H1 (cell line): ENCODE measurements around the gene BBS4. TPM values are rescaled to one million over a fixed set of nuclear protein-coding genes. Genes with fewer than 3 reads are reported as not detected.

Experiments used
- CTCF ChIA-PET: fragments of 300-600 bp; sonication (Branson Sonifier 250); formaldehyde crosslinking; loops from one replicate; lab custom pipeline; 2021; ENCODE audit not compliant: partially characterized antibody; lab: Charles Lee
- POLR2A ChIA-PET: fragments of 300-600 bp; sonication (Branson Sonifier 250); formaldehyde crosslinking; loops from one replicate; lab custom pipeline; 2021; ENCODE audit warnings: inconsistent platforms; ENCODE audit not compliant: partially characterized antibody; lab: Charles Lee
- DNase-seq, 2 experiments: peaks; one replicate each; pipeline versions ENCODE4 v3.0.0 to v3.0.0-alpha.2; 2010 to 2022; ENCODE audit warnings: low spot score in 2 of 2, low read depth in 1 of 2, mixed read lengths in 1 of 2
- FAIRE-seq: peaks from 2 replicates; lab custom pipeline; 2011; peaks lifted over from hg19 to GRCh38; lab: Jason Lieb, UNC
- H2AFZ ChIP-seq: 2 replicates; pipeline ENCODE4 v1.8.1; 2012; ENCODE audit warnings: low read length, inconsistent platforms
- H2AK5ac ChIP-seq: 2 replicates; pipeline ENCODE4 v1.6.1; 2013; ENCODE audit warnings: low read depth, low read length
- H2BK120ac ChIP-seq: replicated peaks from 2 replicates; pipeline ENCODE3; 2013; ENCODE audit warnings: low read depth, low read length, inconsistent platforms
- H2BK12ac ChIP-seq: 2 replicates; pipeline ENCODE4 v1.6.1; 2013; ENCODE audit warnings: low read depth, low read length
- H2BK15ac ChIP-seq: 2 replicates; pipeline ENCODE4 v1.6.1; 2013; ENCODE audit warnings: low read length
- H2BK20ac ChIP-seq: 2 replicates; pipeline ENCODE4 v1.6.1; 2013; ENCODE audit warnings: low read length
- H2BK5ac ChIP-seq: 2 replicates; pipeline ENCODE4 v1.6.1; 2013; ENCODE audit warnings: low read depth, low read length
- H3K14ac ChIP-seq: 2 replicates; pipeline ENCODE4 v1.6.1; 2013; ENCODE audit warnings: inconsistent platforms; ENCODE audit not compliant: insufficient read length
- H3K18ac ChIP-seq: 2 replicates; pipeline ENCODE4 v1.6.1; 2013; ENCODE audit warnings: low read length; ENCODE audit errors: extremely low read depth
- H3K23ac ChIP-seq: 2 replicates; pipeline ENCODE4 v1.6.1; 2013; ENCODE audit warnings: inconsistent platforms; ENCODE audit not compliant: insufficient read length
- H3K23me2 ChIP-seq: 2 replicates; pipeline ENCODE4 v1.6.1; 2013; ENCODE audit warnings: low read depth, low read length
- H3K27ac ChIP-seq: 2 replicates; pipeline ENCODE4 v1.6.1; 2011; ENCODE audit warnings: low read depth, low read length, inconsistent platforms
- H3K27me3 ChIP-seq, 4 experiments: replicated peaks in 1 of 4; 1 replicate in 1 of 4; 2 replicates in 3 of 4; pipeline versions ENCODE4 v1.6.1 to v1.8.1; 2011 to 2013; ENCODE audit warnings: low read length in 3 of 4, mild to moderate bottlenecking in 3 of 4, inconsistent platforms in 2 of 4, mixed read lengths in 2 of 4, moderate library complexity in 1 of 4; ENCODE audit not compliant: control insufficient read depth in 3 of 4, insufficient read depth in 3 of 4; ENCODE audit errors: extremely low read depth in 1 of 4
- H3K36me3 ChIP-seq, 4 experiments: 2 replicates each; pipeline versions ENCODE4 v1.6.1 to v1.8.1; 2011 to 2013; ENCODE audit warnings: mild to moderate bottlenecking in 4 of 4, low read length in 3 of 4, moderate library complexity in 2 of 4, control low read depth in 1 of 4, inconsistent platforms in 1 of 4; ENCODE audit not compliant: insufficient read depth in 4 of 4, control insufficient read depth in 2 of 4
- H3K4ac ChIP-seq: replicated peaks from 2 replicates; pipeline ENCODE3; 2013; ENCODE audit warnings: low read length, low read depth, mixed read lengths, inconsistent platforms; ENCODE audit not compliant: insufficient read length
- H3K4me1 ChIP-seq, 4 experiments: replicated peaks in 1 of 4; 1 replicate in 1 of 4; 2 replicates in 3 of 4; pipeline versions ENCODE4 v1.6.1 to v1.8.1; 2011 to 2013; ENCODE audit warnings: low read length in 3 of 4, inconsistent platforms in 2 of 4, mixed read lengths in 1 of 4; ENCODE audit not compliant: insufficient read depth in 4 of 4, control insufficient read depth in 3 of 4
- H3K4me2 ChIP-seq, 2 experiments: 2 replicates each; pipeline versions ENCODE4 v1.6.1 to v1.8.1; 2011 to 2013; ENCODE audit warnings: low read depth in 2 of 2, low read length in 2 of 2, control low read depth in 1 of 2, inconsistent platforms in 1 of 2, mild to moderate bottlenecking in 1 of 2; ENCODE audit not compliant: insufficient read depth in 1 of 2
- H3K4me3 ChIP-seq, 4 experiments: fragments of 200-600, 300-600 bp in 1 of 4; sonication (generic), shearing (Covaris generic), sonication (Bioruptor Twin) in 1 of 4; 2 replicates each; pipeline versions ENCODE4 v1.5.1 to v1.8.1; 2011 to 2016; ENCODE audit warnings: low read length in 4 of 4, low read depth in 3 of 4, control low read depth in 2 of 4, inconsistent platforms in 2 of 4, mild to moderate bottlenecking in 2 of 4, mixed read lengths in 1 of 4, moderate library complexity in 1 of 4; ENCODE audit not compliant: insufficient read depth in 2 of 4; ENCODE audit errors: extremely low read depth in 1 of 4
- H3K56ac ChIP-seq: replicated peaks from 2 replicates; pipeline ENCODE3; 2013; ENCODE audit warnings: low read depth, mild to moderate bottlenecking, mixed read lengths, low read length, inconsistent platforms; ENCODE audit not compliant: insufficient read length
- H3K79me1 ChIP-seq: 2 replicates; pipeline ENCODE4 v1.6.1; 2013; ENCODE audit warnings: low read depth, low read length, control low read depth
- H3K79me2 ChIP-seq, 2 experiments: 2 replicates each; pipeline versions ENCODE4 v1.6.1 to v1.8.1; 2012 to 2013; ENCODE audit warnings: low read length in 2 of 2, mild to moderate bottlenecking in 2 of 2, inconsistent platforms in 1 of 2; ENCODE audit not compliant: insufficient read depth in 2 of 2, control insufficient read depth in 1 of 2
- H3K9ac ChIP-seq, 4 experiments: replicated peaks in 1 of 4; 1 replicate in 1 of 4; 2 replicates in 3 of 4; pipeline versions ENCODE4 v1.6.1 to v1.8.1; 2011 to 2013; ENCODE audit warnings: low read depth in 3 of 4, low read length in 3 of 4, control low read depth in 2 of 4, mild to moderate bottlenecking in 2 of 4, moderate library complexity in 2 of 4, inconsistent platforms in 1 of 4; ENCODE audit errors: extremely low read depth in 1 of 4
- H3K9me3 ChIP-seq, 2 experiments: 2 replicates each; pipeline versions ENCODE4 v1.6.1 to v1.8.1; 2012 to 2013; ENCODE audit warnings: mild to moderate bottlenecking in 2 of 2, moderate library complexity in 2 of 2, control low read depth in 1 of 2, inconsistent platforms in 1 of 2, low read depth in 1 of 2, low read length in 1 of 2, mixed read lengths in 1 of 2; ENCODE audit not compliant: insufficient read depth in 2 of 2
- H4K20me1 ChIP-seq, 2 experiments: replicated peaks in 1 of 2; 2 replicates each; pipeline versions ENCODE3 to v1.8.1; 2011 to 2013; ENCODE audit warnings: inconsistent platforms in 2 of 2, low read length in 2 of 2, mild to moderate bottlenecking in 1 of 2; ENCODE audit not compliant: insufficient read depth in 2 of 2, control insufficient read depth in 1 of 2
- H4K5ac ChIP-seq: 2 replicates; pipeline ENCODE4 v1.6.1; 2013; ENCODE audit warnings: low read length, low read depth, mixed read lengths, inconsistent platforms; ENCODE audit not compliant: insufficient read length
- H4K8ac ChIP-seq: 2 replicates; pipeline ENCODE4 v1.8.0; 2013; ENCODE audit warnings: mild to moderate bottlenecking, moderate library complexity, low read length, inconsistent platforms; ENCODE audit not compliant: insufficient read depth; ENCODE audit errors: extremely low read depth
- H4K91ac ChIP-seq: replicated peaks from 2 replicates; pipeline ENCODE3; 2013; ENCODE audit warnings: low read length, mixed read lengths, inconsistent platforms; ENCODE audit not compliant: insufficient read length
- ASH2L ChIP-seq: fragments of 200-600, 300-600 bp; sonication (generic); IDR thresholded peaks from one replicate; pipeline ENCODE4 v1.7.1; 2017; ENCODE audit warnings: low read length
- CEBPB ChIP-seq: IDR thresholded peaks from 2 replicates; pipeline ENCODE4 v1.6.1; 2012; ENCODE audit warnings: low read depth, low read length
- CHD1 ChIP-seq: IDR thresholded peaks from 2 replicates; pipeline ENCODE4 v1.6.1; 2012; ENCODE audit warnings: low read depth, low read length, improper control_type of control experiment
- HDAC2 ChIP-seq, 2 experiments: fragments of 300-600 bp in 1 of 2; sonication (generic) in 1 of 2; IDR thresholded peaks; 2 replicates each; pipeline ENCODE4 v1.6.1; 2011 to 2012; ENCODE audit warnings: low read depth in 2 of 2, low read length in 2 of 2, mild to moderate bottlenecking in 2 of 2, moderate library complexity in 2 of 2, borderline replicate concordance in 1 of 2, inconsistent platforms in 1 of 2
- HDAC6 ChIP-seq: IDR thresholded peaks from one replicate; pipeline ENCODE4 v1.7.1; 2012; ENCODE audit warnings: low read depth, mild to moderate bottlenecking, inconsistent platforms, low read length, moderate library complexity
- KDM5A ChIP-seq: fragments of 200-600 bp; IDR thresholded peaks from 2 replicates; pipeline ENCODE4 v1.7.1; 2012; ENCODE audit warnings: mild to moderate bottlenecking, low read length, inconsistent platforms, mixed read lengths
- POLR2AphosphoS5 ChIP-seq: IDR thresholded peaks from 2 replicates; pipeline ENCODE4 v1.6.1; 2011; ENCODE audit warnings: low read depth, low read length
- SAP30 ChIP-seq: fragments of 300-600 bp; sonication (generic); IDR thresholded peaks from 2 replicates; pipeline ENCODE4 v1.7.1; 2012; ENCODE audit warnings: low read length, moderate library complexity, mild to moderate bottlenecking, inconsistent platforms; ENCODE audit not compliant: insufficient read depth, insufficient replicate concordance
- SIN3A ChIP-seq, 2 experiments: IDR thresholded peaks in 1 of 2; conservative IDR thresholded peaks in 1 of 2; 2 replicates each; pipeline ENCODE4 v1.6.1; 2011 to 2012; ENCODE audit warnings: low read length in 2 of 2, improper control_type of control experiment in 1 of 2, low read depth in 1 of 2, mild to moderate bottlenecking in 1 of 2
- WGBS, 2 experiments: shearing (Covaris generic) in 1 of 2; methylation state at CpG; one replicate each; pipeline versions ENCODE4 v1.1.6 to v1.1.7; 2013 to 2015; ENCODE audit warnings: low lambda C conversion rate in 2 of 2, mixed read lengths in 2 of 2, inconsistent platforms in 1 of 2, low coverage in 1 of 2, missing lambda C conversion rate in 1 of 2; ENCODE audit not compliant: insufficient replicate concordance in 2 of 2, insufficient coverage in 1 of 2, insufficient read length in 1 of 2; ENCODE audit errors: extremely low coverage in 1 of 2, missing lambda C conversion rate in 1 of 2; 5-methylcytosine and 5-hydroxymethylcytosine counted together
- polyA plus RNA-seq, 7 experiments: library from polyadenylated mRNA; depleted of rRNA in 3 of 7; stranded (reverse) in 5 of 7; unstranded in 2 of 7; fragments of >200 nt in 5 of 7; fragments of 200-250 nt in 2 of 7; gene quantifications; 1 replicate in 5 of 7; 2 replicates in 1 of 7; 4 replicates in 1 of 7; pipeline versions ENCODE4 v1.2.1 to v1.2.3, GENCODE V29; 2011 to 2013; ENCODE audit warnings: missing spikeins in 2 of 7, mixed read lengths in 2 of 7
- total RNA-seq: library from RNA; stranded (reverse); fragmentation: NEBNext Ultra II Directional; extraction: Animal tissue kit (Norgen Biotek cat#: 25700); gene quantifications from 2 replicates; pipeline ENCODE4 v1.2.1, GENCODE V29; 2021

BBS4 gene
- total and polyA plus RNA-seq, 2 of the 8 experiments (the other 6 are each of a cell fraction or from before 2014, with no cell fraction given): 17.4 to 24.1 TPM

GRCh38 chr15:72786676-72787345 lies 100.8 kb downstream of the BBS4 start:
- H3K4me2 ChIP-seq: no peak overlapping the region
- ChIA-PET CTCF (interaction anchor here (1.2 to 1.5 kb wide), 4 partner anchors 11 to 458 kb away, joined by 4 to 6 read pairs (median 4); no protein-coding TSS in a partner anchor), POLR2A (interaction anchor here (1.0 to 3.3 kb wide), 2 partner anchors 8 to 265 kb away, joined by 3 to 11 read pairs; no protein-coding TSS in a partner anchor)
- TF ChIP-seq POLR2AphosphoS5 (no peak), SIN3A (conservative IDR thresholded peaks at IDR 0.05 in 1 of 2, IDR thresholded peaks at IDR 0.05 in 1 of 2; ENCODE audit: low read depth in 1 of 2, low read length in 2 of 2) (no peak), CEBPB (no peak), HDAC2 (IDR thresholded peaks at IDR 0.05; ENCODE audit: borderline replicate concordance in 1 of 2, low read depth in 2 of 2, low read length in 2 of 2) (no peak), SAP30 (no peak), CHD1 (no peak), KDM5A (no peak), HDAC6 (no peak), ASH2L (no peak)

More at GRCh38 chr15:72786676-72787345, 100.8 kb downstream of the BBS4 start:
- Histone ChIP-seq H2BK120ac (no peak overlapping the region), H4K91ac (no peak overlapping the region), H3K9ac (no peak overlapping the region), H2BK12ac (no peak overlapping the region), H2BK20ac (no peak overlapping the region), H3K27ac (no peak overlapping the region), H3K14ac (no peak overlapping the region), H3K4me3 (no peak overlapping the region), H3K23me2 (peaks cover 6% of the 10 kb centered on the region), H3K27me3 (peaks cover 0 to 1% (median 0%) of the 10 kb centered on the region in 4 experiments; a peak in 1 of 7 replicates), H2AK5ac (no peak overlapping the region), H2BK5ac (no peak overlapping the region), H4K5ac (no peak overlapping the region), H3K18ac (no peak overlapping the region), H3K9me3 (no peaks in the 10 kb centered on the region), H3K4ac (no peak overlapping the region), H2BK15ac (no peak overlapping the region), H3K56ac (no peak overlapping the region), H3K36me3 (no peaks in the 10 kb centered on the region), H3K79me1 (no peaks in the 10 kb centered on the region), H3K79me2 (peaks cover 0 to 15% of the 10 kb centered on the region in 2 experiments; a peak in 3 of 4 replicates), H4K20me1 (peaks cover 0 to 2% of the 10 kb centered on the region in 2 experiments), H3K23ac (no peak overlapping the region), H3K4me1 (peaks cover 0 to 4% (median under 1%) of the 10 kb centered on the region in 4 experiments; a peak in 3 of 7 replicates), H4K8ac (no peak overlapping the region), H2AFZ (no peak overlapping the region)
- FAIRE-seq (no peak), DNase-seq (no peak)
- 83% methylated on average over 8 of the region's 8 CpGs; no CpG with 5 or more reads in 1 of the 2 experiments for WGBS, 2 experiments
